Measurements from ENCODE around the gene RAB11FIP4.

GRCh38 chr17:31435581-31435980, 44.1 kb downstream of the RAB11FIP4 start:
- TF ChIP-seq ZBTB11 (tag by site-specific recombination; conservative IDR thresholded peaks at IDR 0.05; ENCODE audit: low read depth): no peak
- no peak for TF ChIP-seq ZNF785 (tag by site-specific recombination; IDR thresholded peaks at IDR 0.05)
- TF ChIP-seq ZNF157 (tag by site-specific recombination; IDR thresholded peaks at IDR 0.05): no peak
- no peak for TF ChIP-seq ZNF416 (tag by site-specific recombination; IDR thresholded peaks at IDR 0.05)
- no peak for TF ChIP-seq ZNF302 (tag by site-specific recombination; IDR thresholded peaks at IDR 0.05; ENCODE audit: low read depth)
- no peak for TF ChIP-seq ZSCAN5A (tag by site-specific recombination; IDR thresholded peaks at IDR 0.05)
- no peak for TF ChIP-seq PRDM4 (tag by site-specific recombination; IDR thresholded peaks at IDR 0.05)
- TF ChIP-seq ZNF2 (tag by site-specific recombination; IDR thresholded peaks at IDR 0.05): no peak
- no peak for TF ChIP-seq HIC1 (tag by site-specific recombination; IDR thresholded peaks at IDR 0.05)
- TF ChIP-seq ZNF335 (tag by site-specific recombination; conservative IDR thresholded peaks at IDR 0.05): no peak
- TF ChIP-seq CTCF (tag by site-specific recombination; IDR thresholded peaks at IDR 0.05): no peak
- no peak for TF ChIP-seq ZNF561 (tag by site-specific recombination; IDR thresholded peaks at IDR 0.05; ENCODE audit: borderline replicate concordance)

All from HEK293 (cell line).